Ovary (tissue), 3 donors: ENCODE measurements around the gene NLGN1.

ENCODE experiments used
- EP300 ChIP-seq: sonication (generic); formaldehyde crosslinking; IDR thresholded peaks from one replicate; pipeline ENCODE4 v1.6.1; 2017; ENCODE audit warnings: antibody characterized with exemption
- TF ChIP-seq, protein P1 (sequence below), 3 donors: fragments of 450-650 bp in 2 of 3; fragments of 200-600 bp in 1 of 3; IDR thresholded peaks; one replicate each; pipeline versions ENCODE4 v1.5.1 to v1.8.0; 2016 to 2022; ENCODE audit warnings: antibody characterized with exemption in 3 of 3, mild to moderate bottlenecking in 1 of 3
- donor health status: DM: no; HTN: no; CAD: no.

DNA sequence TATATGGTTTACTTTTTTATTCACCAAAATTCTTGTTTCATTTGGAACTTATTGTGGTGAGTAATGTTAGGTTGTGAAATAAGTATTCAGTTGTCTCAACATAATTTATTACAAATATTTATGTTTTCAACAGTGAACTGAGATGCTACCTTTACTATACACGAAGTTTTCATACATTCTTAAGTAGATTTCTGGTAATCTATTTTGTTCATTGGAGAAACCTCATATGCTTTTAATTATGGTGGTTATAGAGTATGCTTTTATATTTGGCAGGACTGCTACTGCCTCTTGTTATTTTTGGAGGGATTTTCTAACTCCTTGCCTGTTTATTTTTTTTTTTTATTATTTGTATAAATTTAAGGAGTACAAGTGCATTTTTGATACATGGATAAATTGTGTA lies 253.1 kb downstream of the NLGN1 start:
- no peak for TF ChIP-seq EP300
- TF ChIP-seq, protein P1, sequence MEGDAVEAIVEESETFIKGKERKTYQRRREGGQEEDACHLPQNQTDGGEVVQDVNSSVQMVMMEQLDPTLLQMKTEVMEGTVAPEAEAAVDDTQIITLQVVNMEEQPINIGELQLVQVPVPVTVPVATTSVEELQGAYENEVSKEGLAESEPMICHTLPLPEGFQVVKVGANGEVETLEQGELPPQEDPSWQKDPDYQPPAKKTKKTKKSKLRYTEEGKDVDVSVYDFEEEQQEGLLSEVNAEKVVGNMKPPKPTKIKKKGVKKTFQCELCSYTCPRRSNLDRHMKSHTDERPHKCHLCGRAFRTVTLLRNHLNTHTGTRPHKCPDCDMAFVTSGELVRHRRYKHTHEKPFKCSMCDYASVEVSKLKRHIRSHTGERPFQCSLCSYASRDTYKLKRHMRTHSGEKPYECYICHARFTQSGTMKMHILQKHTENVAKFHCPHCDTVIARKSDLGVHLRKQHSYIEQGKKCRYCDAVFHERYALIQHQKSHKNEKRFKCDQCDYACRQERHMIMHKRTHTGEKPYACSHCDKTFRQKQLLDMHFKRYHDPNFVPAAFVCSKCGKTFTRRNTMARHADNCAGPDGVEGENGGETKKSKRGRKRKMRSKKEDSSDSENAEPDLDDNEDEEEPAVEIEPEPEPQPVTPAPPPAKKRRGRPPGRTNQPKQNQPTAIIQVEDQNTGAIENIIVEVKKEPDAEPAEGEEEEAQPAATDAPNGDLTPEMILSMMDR (IDR thresholded peaks at IDR 0.05) = no peak
